SK-N-SH treated with all-trans-retinoic acid at 6 μM for 48 hours (cell line): ENCODE data around the gene ATAD3B.

Source experiments
- BACH2 ChIP-seq: fragments of 250-450 bp; sonication (Bioruptor Pico); IDR thresholded peaks from 2 replicates; pipeline ENCODE4 v1.9.0; 2021; ENCODE audit warnings: mild to moderate bottlenecking, borderline replicate concordance
- ESRRG ChIP-seq: fragments of 250-450 bp; sonication (Bioruptor Pico); IDR thresholded peaks from 2 replicates; pipeline ENCODE4 v1.6.1; 2021; ENCODE audit warnings: mild to moderate bottlenecking
- PATZ1 ChIP-seq: fragments of 250-450 bp; sonication (Bioruptor Pico); IDR thresholded peaks from 2 replicates; pipeline ENCODE4 v1.8.0; 2020; ENCODE audit warnings: mild to moderate bottlenecking, moderate library complexity, borderline replicate concordance
- POU6F1 ChIP-seq: fragments of 250-450 bp; sonication (Bioruptor Pico); IDR thresholded peaks from 2 replicates; pipeline ENCODE4 v1.8.0; 2021; ENCODE audit warnings: low read depth, mild to moderate bottlenecking, moderate library complexity, borderline replicate concordance
- SNAI2 ChIP-seq: fragments of 250-450 bp; sonication (Bioruptor Pico); IDR thresholded peaks from 2 replicates; pipeline ENCODE4 v1.5.0; 2020; ENCODE audit warnings: mild to moderate bottlenecking, moderate library complexity
- TCF4 ChIP-seq: fragments of 250-450 bp; sonication (Bioruptor Pico); IDR thresholded peaks from 2 replicates; pipeline ENCODE4 v1.8.0; 2021; ENCODE audit warnings: mild to moderate bottlenecking, moderate library complexity, borderline replicate concordance

- no peak for TF ChIP-seq POU6F1 (CRISPR knock-in tag)
- no peak for TF ChIP-seq PATZ1 (CRISPR knock-in tag)
- no peak for TF ChIP-seq TCF4
- no peak for TF ChIP-seq BACH2 (CRISPR knock-in tag)
- no peak for TF ChIP-seq ESRRG (CRISPR knock-in tag)
- no peak for TF ChIP-seq SNAI2 (CRISPR knock-in tag)
Measured at GRCh38 chr1:1432951-1433803, 38.4 kb upstream of the ATAD3B start.
